Measurements from ENCODE around the gene CCDC6.

The CCDC6 gene

DNA sequence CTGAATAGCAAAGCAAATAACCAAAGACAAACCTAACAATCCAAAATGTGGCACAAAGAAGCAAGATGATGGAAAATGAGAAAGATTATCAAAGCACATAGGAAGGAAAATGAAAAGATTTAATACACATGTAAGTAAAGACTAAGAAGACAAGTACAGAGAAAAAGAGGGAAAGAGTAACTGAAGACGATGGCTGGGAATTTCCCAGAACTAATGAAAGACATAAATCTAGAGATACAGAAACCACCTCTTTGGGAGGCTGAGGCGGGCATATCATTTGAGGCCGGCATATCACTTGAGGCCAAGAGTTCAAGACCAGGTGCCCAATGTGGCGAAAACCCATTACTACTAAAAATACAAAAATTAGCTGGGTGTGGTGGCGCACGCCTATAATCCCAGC lies 46.8 kb downstream of the CCDC6 start:
- TF ChIP-seq, protein P1, sequence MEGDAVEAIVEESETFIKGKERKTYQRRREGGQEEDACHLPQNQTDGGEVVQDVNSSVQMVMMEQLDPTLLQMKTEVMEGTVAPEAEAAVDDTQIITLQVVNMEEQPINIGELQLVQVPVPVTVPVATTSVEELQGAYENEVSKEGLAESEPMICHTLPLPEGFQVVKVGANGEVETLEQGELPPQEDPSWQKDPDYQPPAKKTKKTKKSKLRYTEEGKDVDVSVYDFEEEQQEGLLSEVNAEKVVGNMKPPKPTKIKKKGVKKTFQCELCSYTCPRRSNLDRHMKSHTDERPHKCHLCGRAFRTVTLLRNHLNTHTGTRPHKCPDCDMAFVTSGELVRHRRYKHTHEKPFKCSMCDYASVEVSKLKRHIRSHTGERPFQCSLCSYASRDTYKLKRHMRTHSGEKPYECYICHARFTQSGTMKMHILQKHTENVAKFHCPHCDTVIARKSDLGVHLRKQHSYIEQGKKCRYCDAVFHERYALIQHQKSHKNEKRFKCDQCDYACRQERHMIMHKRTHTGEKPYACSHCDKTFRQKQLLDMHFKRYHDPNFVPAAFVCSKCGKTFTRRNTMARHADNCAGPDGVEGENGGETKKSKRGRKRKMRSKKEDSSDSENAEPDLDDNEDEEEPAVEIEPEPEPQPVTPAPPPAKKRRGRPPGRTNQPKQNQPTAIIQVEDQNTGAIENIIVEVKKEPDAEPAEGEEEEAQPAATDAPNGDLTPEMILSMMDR (IDR thresholded peaks at IDR 0.05; ENCODE audit: control extremely low read depth, extremely low read depth, low read depth, missing control alignments) = no peak
- POLR2A ChIA-PET = no interaction called here
- CTCF ChIA-PET = interaction anchor here (0.9 to 2.0 kb wide), 3 partner anchors 9 to 15 kb away, joined by 3 to 11 read pairs (median 4); no protein-coding TSS in a partner anchor
- no peak for DNase-seq (ENCODE audit: extremely low spot score)

DNA sequence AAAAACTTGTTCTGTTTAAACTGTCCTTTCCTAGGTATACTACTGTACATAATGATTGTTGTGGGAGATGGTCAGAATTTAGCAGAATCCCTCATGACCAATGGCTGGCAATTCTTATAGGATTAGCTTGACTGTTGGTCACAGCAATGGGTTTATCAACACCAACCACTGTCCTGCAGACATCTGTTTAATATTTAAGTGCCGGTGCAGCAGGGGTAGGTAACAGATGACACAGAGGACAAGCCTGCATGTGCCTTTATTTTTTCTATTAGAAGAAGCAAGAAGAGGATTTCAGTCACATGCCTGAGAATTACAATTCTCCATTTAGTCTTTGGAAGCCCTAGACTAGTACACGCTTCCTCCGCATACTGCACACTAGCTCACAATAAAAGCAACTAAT lies 48.4 kb downstream of the CCDC6 start:
- DNase-seq (ENCODE audit: extremely low spot score) = no peak
- ChIA-PET CTCF (interaction anchor here (0.8 to 2.0 kb wide), 5 partner anchors 12 to 48 kb away, joined by 3 to 11 read pairs (median 6); no protein-coding TSS in a partner anchor), POLR2A (no interaction called here)
- TF ChIP-seq, protein P1 (IDR thresholded peaks at IDR 0.05; ENCODE audit: control extremely low read depth, extremely low read depth, low read depth, missing control alignments) = no peak

DNA sequence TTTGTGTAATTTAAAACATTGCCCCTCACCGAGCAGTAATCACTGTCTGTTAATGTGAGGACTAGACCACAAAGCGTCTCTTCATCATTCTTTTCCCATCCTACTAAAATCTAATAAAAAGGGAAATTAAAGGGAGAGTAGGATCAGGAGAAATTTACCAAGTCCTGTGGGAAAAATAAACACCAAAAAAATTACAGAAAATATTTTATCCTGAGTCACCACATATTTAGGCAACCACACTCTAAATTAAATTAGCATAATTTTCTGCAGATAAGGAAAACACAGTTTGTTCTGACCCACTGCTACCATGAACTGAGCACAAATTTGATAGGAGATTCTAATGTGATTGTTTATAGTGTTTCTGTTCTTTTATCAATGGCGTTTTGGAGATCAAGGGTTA lies 49.3 kb downstream of the CCDC6 start:
- TF ChIP-seq, protein P1 (IDR thresholded peaks at IDR 0.05; ENCODE audit: control extremely low read depth, extremely low read depth, low read depth, missing control alignments) = no peak
- DNase-seq (ENCODE audit: extremely low spot score) = no peak
- POLR2A ChIA-PET = no interaction called here
- CTCF ChIA-PET = interaction anchor here (1.4 to 3.5 kb wide), 3 partner anchors 9 to 51 kb away, joined by 3 to 38 read pairs (median 6); no protein-coding TSS in a partner anchor

DNA sequence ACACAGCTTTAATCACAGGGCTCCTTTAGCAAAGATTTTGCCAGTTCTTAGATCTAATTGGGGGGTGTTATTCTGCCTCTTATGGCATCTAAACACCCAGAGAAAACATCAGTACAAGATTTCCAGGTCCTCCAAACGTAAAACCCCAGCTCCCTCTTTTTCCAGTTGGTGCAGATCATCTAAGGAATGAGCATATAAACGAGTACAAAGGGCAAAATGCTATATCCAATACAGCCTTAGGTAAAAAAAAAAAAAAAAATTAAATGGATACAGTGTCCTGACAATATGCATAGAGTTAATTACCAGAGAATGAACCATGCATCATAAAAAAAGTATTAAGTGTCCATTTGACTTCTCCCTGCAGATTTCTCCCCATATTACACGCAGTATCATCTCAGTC lies 50.3 kb downstream of the CCDC6 start:
- no peak for DNase-seq (ENCODE audit: extremely low spot score)
- POLR2A ChIA-PET = no interaction called here
- CTCF ChIA-PET = interaction anchor here (1.1 to 3.5 kb wide), 5 partner anchors 10 to 52 kb away, joined by 3 to 38 read pairs (median 3); no protein-coding TSS in a partner anchor
- TF ChIP-seq, protein P1 (IDR thresholded peaks at IDR 0.05; ENCODE audit: control extremely low read depth, extremely low read depth, low read depth, missing control alignments) = no peak

DNA sequence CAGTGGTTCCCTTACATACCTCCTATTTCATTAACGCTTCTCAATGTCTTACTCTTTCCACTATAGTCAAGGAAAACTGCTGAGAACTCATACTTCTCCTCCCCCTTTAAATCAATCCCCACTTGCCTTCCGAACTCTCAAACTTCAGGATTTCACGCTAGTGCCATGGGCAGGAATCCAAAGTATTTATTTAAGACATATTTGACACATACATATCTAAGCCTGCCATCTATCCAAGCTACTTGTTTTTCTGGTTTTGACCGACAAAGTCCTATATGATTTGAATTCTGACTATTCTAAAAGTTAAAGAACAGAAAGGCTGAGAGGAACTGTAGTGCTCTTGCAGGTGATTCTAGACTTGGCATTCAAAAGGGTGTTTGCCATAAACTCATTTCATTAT lies 51.8 kb downstream of the CCDC6 start:
- CTCF ChIA-PET = interaction anchor here (0.8 to 3.5 kb wide), 5 partner anchors 9 to 52 kb away, joined by 3 to 38 read pairs (median 3); partner anchors contain the start of gene CCDC6
- DNase-seq (ENCODE audit: extremely low spot score) = no peak
- POLR2A ChIA-PET = no interaction called here
- TF ChIP-seq, protein P1 (IDR thresholded peaks at IDR 0.05; ENCODE audit: control extremely low read depth, extremely low read depth, low read depth, missing control alignments) = no peak

DNA sequence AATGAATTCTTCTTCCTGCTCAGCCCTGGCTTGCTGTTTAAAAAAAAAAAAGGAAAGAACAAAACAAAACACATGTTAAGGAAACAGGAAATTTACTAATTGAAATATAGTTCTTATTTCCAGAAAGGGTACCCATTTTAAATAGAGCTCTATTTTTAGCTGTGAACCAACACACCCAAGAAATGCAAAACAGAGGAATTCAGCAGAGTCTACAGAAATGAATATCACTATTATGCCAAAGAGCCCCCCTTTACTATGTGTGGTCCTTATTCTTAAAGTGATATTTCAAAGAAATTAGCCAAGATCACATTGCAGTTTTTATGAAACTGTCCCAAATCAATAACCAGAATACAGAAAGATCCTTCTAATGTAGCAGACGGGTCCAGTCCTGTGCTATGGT lies 53.7 kb downstream of the CCDC6 start:
- DNase-seq (ENCODE audit: extremely low spot score) = no peak
- TF ChIP-seq, protein P1 (IDR thresholded peaks at IDR 0.05; ENCODE audit: control extremely low read depth, extremely low read depth, low read depth, missing control alignments) = no peak
- CTCF ChIA-PET = interaction anchor here (1.0 to 1.9 kb wide), 7 partner anchors 12 to 226 kb away, joined by 3 to 8 read pairs (median 4); partner anchors contain the start of gene CCDC6
- POLR2A ChIA-PET = interaction anchor here (0.6 kb wide), 1 partner anchor 17 kb away, joined by 3 read pairs; no protein-coding TSS in a partner anchor

All from GM10248 (cell line).